Panc1 (cell line): ENCODE measurements around the gene HIGD2A.

Experiments used
- SIN3A ChIP-seq: IDR thresholded peaks from 2 replicates; pipeline ENCODE4 v1.6.1; 2012; ENCODE audit warnings: low read depth, mild to moderate bottlenecking, low read length, moderate library complexity, borderline replicate concordance; ENCODE audit not compliant: insufficient read depth
- TF ChIP-seq, protein P1 (sequence below): fragments of 450-650 bp; IDR thresholded peaks from 2 replicates; pipeline ENCODE4 v1.5.1; 2017; ENCODE audit warnings: mild to moderate bottlenecking
- TF ChIP-seq, protein P2 (sequence below), 2 experiments: IDR thresholded peaks; 2 replicates each; pipeline ENCODE4 v1.6.1; 2011 to 2012; ENCODE audit warnings: low read depth in 2 of 2, control low read depth in 1 of 2, low read length in 1 of 2, mild to moderate bottlenecking in 1 of 2, moderate library complexity in 1 of 2; ENCODE audit not compliant: insufficient read depth in 1 of 2

DNA sequence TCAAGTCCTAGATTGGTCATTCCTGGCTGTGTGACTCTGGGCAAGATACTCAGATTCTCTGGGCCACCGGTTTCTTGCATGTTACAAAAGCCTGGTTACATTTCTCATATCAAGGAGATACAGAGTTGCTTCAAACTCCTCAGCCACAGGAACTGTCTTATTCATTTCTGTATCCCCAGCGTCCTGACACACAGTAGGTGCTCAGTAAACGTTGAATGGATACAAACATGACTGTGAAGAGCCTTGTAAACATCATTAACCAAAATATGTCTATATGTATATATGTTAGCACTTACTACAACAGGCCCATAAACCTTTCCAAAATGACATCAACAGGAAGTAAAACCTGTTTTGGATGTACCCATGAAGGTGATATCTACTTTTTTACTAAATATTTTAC lies 26.2 kb downstream of the HIGD2A start:
- TF ChIP-seq, protein P1, sequence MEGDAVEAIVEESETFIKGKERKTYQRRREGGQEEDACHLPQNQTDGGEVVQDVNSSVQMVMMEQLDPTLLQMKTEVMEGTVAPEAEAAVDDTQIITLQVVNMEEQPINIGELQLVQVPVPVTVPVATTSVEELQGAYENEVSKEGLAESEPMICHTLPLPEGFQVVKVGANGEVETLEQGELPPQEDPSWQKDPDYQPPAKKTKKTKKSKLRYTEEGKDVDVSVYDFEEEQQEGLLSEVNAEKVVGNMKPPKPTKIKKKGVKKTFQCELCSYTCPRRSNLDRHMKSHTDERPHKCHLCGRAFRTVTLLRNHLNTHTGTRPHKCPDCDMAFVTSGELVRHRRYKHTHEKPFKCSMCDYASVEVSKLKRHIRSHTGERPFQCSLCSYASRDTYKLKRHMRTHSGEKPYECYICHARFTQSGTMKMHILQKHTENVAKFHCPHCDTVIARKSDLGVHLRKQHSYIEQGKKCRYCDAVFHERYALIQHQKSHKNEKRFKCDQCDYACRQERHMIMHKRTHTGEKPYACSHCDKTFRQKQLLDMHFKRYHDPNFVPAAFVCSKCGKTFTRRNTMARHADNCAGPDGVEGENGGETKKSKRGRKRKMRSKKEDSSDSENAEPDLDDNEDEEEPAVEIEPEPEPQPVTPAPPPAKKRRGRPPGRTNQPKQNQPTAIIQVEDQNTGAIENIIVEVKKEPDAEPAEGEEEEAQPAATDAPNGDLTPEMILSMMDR: no peak
- TF ChIP-seq SIN3A: no peak
- TF ChIP-seq, protein P2, sequence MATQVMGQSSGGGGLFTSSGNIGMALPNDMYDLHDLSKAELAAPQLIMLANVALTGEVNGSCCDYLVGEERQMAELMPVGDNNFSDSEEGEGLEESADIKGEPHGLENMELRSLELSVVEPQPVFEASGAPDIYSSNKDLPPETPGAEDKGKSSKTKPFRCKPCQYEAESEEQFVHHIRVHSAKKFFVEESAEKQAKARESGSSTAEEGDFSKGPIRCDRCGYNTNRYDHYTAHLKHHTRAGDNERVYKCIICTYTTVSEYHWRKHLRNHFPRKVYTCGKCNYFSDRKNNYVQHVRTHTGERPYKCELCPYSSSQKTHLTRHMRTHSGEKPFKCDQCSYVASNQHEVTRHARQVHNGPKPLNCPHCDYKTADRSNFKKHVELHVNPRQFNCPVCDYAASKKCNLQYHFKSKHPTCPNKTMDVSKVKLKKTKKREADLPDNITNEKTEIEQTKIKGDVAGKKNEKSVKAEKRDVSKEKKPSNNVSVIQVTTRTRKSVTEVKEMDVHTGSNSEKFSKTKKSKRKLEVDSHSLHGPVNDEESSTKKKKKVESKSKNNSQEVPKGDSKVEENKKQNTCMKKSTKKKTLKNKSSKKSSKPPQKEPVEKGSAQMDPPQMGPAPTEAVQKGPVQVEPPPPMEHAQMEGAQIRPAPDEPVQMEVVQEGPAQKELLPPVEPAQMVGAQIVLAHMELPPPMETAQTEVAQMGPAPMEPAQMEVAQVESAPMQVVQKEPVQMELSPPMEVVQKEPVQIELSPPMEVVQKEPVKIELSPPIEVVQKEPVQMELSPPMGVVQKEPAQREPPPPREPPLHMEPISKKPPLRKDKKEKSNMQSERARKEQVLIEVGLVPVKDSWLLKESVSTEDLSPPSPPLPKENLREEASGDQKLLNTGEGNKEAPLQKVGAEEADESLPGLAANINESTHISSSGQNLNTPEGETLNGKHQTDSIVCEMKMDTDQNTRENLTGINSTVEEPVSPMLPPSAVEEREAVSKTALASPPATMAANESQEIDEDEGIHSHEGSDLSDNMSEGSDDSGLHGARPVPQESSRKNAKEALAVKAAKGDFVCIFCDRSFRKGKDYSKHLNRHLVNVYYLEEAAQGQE (IDR thresholded peaks at IDR 0.05; ENCODE audit: insufficient read depth in 1 of 2, low read depth in 2 of 2, low read length in 1 of 2): no peak
